Activated T-cell treated with anti-CD3 and anti-CD28 coated beads, Interleukin-2, amount 50 U/mL, for 72 hours (primary cell): ENCODE results near the gene B3GALT6. TPM values are rescaled to one million over a fixed set of nuclear protein-coding genes. Genes with fewer than 3 reads are reported as not detected.

Experiments
- ATAC-seq, 2 donors: fragments of 150-1000 bp; cut with Tn5 transposase; replicated peaks in 1 of 2; 2 replicates each; pipeline ENCODE4 v1.10.0; 2021; ENCODE audit warnings: moderate library complexity in 2 of 2, mild to moderate bottlenecking in 1 of 2
- DNase-seq, 2 donors: peaks; one replicate each; pipeline ENCODE4 v3.0.0; 2021 to 2022; ENCODE audit warnings: mixed read lengths in 1 of 2
- H3K27ac Mint-ChIP-seq: one replicate; pipeline ENCODE4 v1.8.0; 2022; ENCODE audit warnings: mild to moderate bottlenecking, moderate library complexity, mixed read lengths
- H3K27me3 Mint-ChIP-seq: one replicate; pipeline ENCODE4 v1.8.0; 2022; ENCODE audit warnings: low read depth, mixed read lengths
- H3K36me3 Mint-ChIP-seq, 2 donors: one replicate each; pipeline ENCODE4 v1.8.0; 2022; ENCODE audit warnings: mixed read lengths in 2 of 2, mild to moderate bottlenecking in 1 of 2; ENCODE audit not compliant: insufficient read depth in 2 of 2
- H3K4me1 Mint-ChIP-seq: one replicate; pipeline ENCODE4 v1.8.0; 2022; ENCODE audit warnings: low read depth, mixed read lengths
- H3K4me3 Mint-ChIP-seq, 2 donors: one replicate each; pipeline ENCODE4 v1.8.0; 2022; ENCODE audit warnings: mild to moderate bottlenecking in 2 of 2, mixed read lengths in 2 of 2, moderate library complexity in 2 of 2
- H3K9me3 Mint-ChIP-seq, 2 donors: one replicate each; pipeline ENCODE4 v1.8.0; 2022; ENCODE audit warnings: mixed read lengths in 2 of 2
- total RNA-seq, 2 donors: library from RNA; stranded (reverse); gene quantifications; one replicate each; pipeline ENCODE4 v1.2.3, GENCODE V29; 2022

B3GALT6 gene
- total RNA-seq, 2 donors from 2014 or later, result 13.1 to 13.6 TPM

GRCh38 chr1:1280782-1281481 is 48.9 kb downstream of the B3GALT6 start:
- Mint-ChIP-seq H3K27ac (no peak overlapping the region), H3K27me3 (no peaks in the 10 kb centered on the region), H3K4me3 (no peak overlapping the region), H3K36me3 (no peaks in the 10 kb centered on the region), H3K9me3 (peaks cover 0 to 2% of the 10 kb centered on the region in 2 donors), H3K4me1 (peaks cover 12% of the 10 kb centered on the region)
- DNase-seq (no peak), ATAC-seq (no peak)

GRCh38 chr1:1281533-1282321 is 49.7 kb downstream of the B3GALT6 start:
- no peak for DNase-seq
- Mint-ChIP-seq H3K36me3 (no peaks in the 10 kb centered on the region), H3K27ac (no peak overlapping the region), H3K4me1 (peaks cover 12% of the 10 kb centered on the region), H3K27me3 (no peaks in the 10 kb centered on the region), H3K9me3 (peaks cover 0 to 2% of the 10 kb centered on the region in 2 donors), H3K4me3 (no peak overlapping the region)
- peak; percentile 19 to 57 for ATAC-seq

- Mint-ChIP-seq H3K4me1 (peaks cover 12% of the 10 kb centered on the region), H3K27me3 (no peaks in the 10 kb centered on the region)
- ATAC-seq, result peak; percentile 65 to 76
Observed at GRCh38 chr1:1282998-1283397, 51.0 kb downstream of the B3GALT6 start.

GRCh38 chr1:1283821-1284220 is 51.8 kb downstream of the B3GALT6 start:
- Mint-ChIP-seq H3K9me3 (peaks cover 0 to 2% of the 10 kb centered on the region in 2 donors), H3K27me3 (no peaks in the 10 kb centered on the region), H3K27ac (no peak overlapping the region), H3K4me1 (peaks cover 12% of the 10 kb centered on the region), H3K4me3 (no peak overlapping the region), H3K36me3 (no peaks in the 10 kb centered on the region)
- ATAC-seq, result no peak
- no peak for DNase-seq

More at GRCh38 chr1:1282998-1283397, 51.0 kb downstream of the B3GALT6 start:
- H3K9me3 Mint-ChIP-seq, result peaks cover 0 to 2% of the 10 kb centered on the region in 2 donors
- H3K36me3 Mint-ChIP-seq, result no peaks in the 10 kb centered on the region
- H3K27ac Mint-ChIP-seq, result no peak overlapping the region
- no peak overlapping the region for H3K4me3 Mint-ChIP-seq
- DNase-seq, result peak; percentile 54 to 56

Other genes with a start within 250 kb of the B3GALT6 start
- 1 to 10 TPM; 7.8 to 9.9 TPM for gene HES4, start 232.1 kb upstream of the B3GALT6 start, total RNA-seq
- gene ISG15, start 218.7 kb upstream of the B3GALT6 start, total RNA-seq, result 100 to 1,000 TPM in 1 of 2 donors, 10 to 100 TPM in 1; 81.0 to 197 TPM
- 100 to 1,000 TPM in 1 of 2 donors, 10 to 100 TPM in 1; 69.0 to 112 TPM for gene AGRN, start 212.1 kb upstream of the B3GALT6 start, total RNA-seq
- gene RNF223, start 157.9 kb upstream of the B3GALT6 start, total RNA-seq, result under 1 TPM in 1 of 2 donors, not detected in 1; 0.12 TPM
- gene C1orf159, start 116.1 kb upstream of the B3GALT6 start, total RNA-seq, result 10 to 100 TPM; 18.0 to 18.6 TPM
- under 1 TPM in 1 of 2 donors, not detected in 1; 0.36 TPM for gene TTLL10, start 58.4 kb upstream of the B3GALT6 start, total RNA-seq
- 100 to 1,000 TPM; 245 to 324 TPM for gene TNFRSF18, start 25.6 kb upstream of the B3GALT6 start, total RNA-seq
- gene TNFRSF4, start 18.1 kb upstream of the B3GALT6 start, total RNA-seq, result 100 to 1,000 TPM; 268 to 588 TPM
- 100 to 1,000 TPM; 188 to 348 TPM for gene SDF4, start 236 bp upstream of the B3GALT6 start, total RNA-seq
- gene C1QTNF12, start 14.5 kb downstream of the B3GALT6 start, total RNA-seq, result 10 to 100 TPM in 1 of 2 donors, 1 to 10 TPM in 1; 8.1 to 14.2 TPM
- gene UBE2J2, start 41.6 kb downstream of the B3GALT6 start, total RNA-seq, result 10 to 100 TPM; 63.5 to 77.8 TPM
- gene SCNN1D, start 48.2 kb downstream of the B3GALT6 start, total RNA-seq, result 10 to 100 TPM in 1 of 2 donors, 1 to 10 TPM in 1; 5.6 to 13.0 TPM
- gene ACAP3, start 75.7 kb downstream of the B3GALT6 start, total RNA-seq, result 10 to 100 TPM; 28.6 to 37.9 TPM
- 10 to 100 TPM; 11.0 to 11.9 TPM for gene PUSL1, start 76.4 kb downstream of the B3GALT6 start, total RNA-seq
- gene INTS11, start 92.4 kb downstream of the B3GALT6 start, total RNA-seq, result 100 to 1,000 TPM; 108 to 131 TPM
- 10 to 100 TPM; 18.0 to 22.8 TPM for gene CPTP, start 92.6 kb downstream of the B3GALT6 start, total RNA-seq
- gene TAS1R3, start 99.0 kb downstream of the B3GALT6 start, total RNA-seq, result under 1 TPM; 0.91 to 0.95 TPM
- gene DVL1, start 117.2 kb downstream of the B3GALT6 start, total RNA-seq, result 10 to 100 TPM; 46.6 to 52.2 TPM
- gene MXRA8, start 126.3 kb downstream of the B3GALT6 start, total RNA-seq, result 1 to 10 TPM; 1.6 to 3.0 TPM
- gene AURKAIP1, start 143.0 kb downstream of the B3GALT6 start, total RNA-seq, result 10 to 100 TPM; 92.4 to 97.7 TPM
- 100 to 1,000 TPM; 166 to 180 TPM for gene CCNL2, start 167.1 kb downstream of the B3GALT6 start, total RNA-seq
- 10 to 100 TPM; 74.9 to 77.5 TPM for gene MRPL20, start 175.1 kb downstream of the B3GALT6 start, total RNA-seq
- under 1 TPM in 1 of 2 donors, not detected in 1; 0.17 TPM for gene ANKRD65, start 189.0 kb downstream of the B3GALT6 start, total RNA-seq
- 1 to 10 TPM in 1 of 2 donors, under 1 TPM in 1; 0.94 to 1.4 TPM for gene VWA1, start 203.5 kb downstream of the B3GALT6 start, total RNA-seq
- 1 to 10 TPM; 2.8 to 3.7 TPM for gene ATAD3C, start 217.5 kb downstream of the B3GALT6 start, total RNA-seq
- gene ATAD3B, start 239.5 kb downstream of the B3GALT6 start, total RNA-seq, result 10 to 100 TPM; 20.6 to 25.3 TPM